Heart left ventricle (tissue), 16 donors: ENCODE measurements around the gene MRPS10. TPM values are rescaled to one million over a fixed set of nuclear protein-coding genes. Genes with fewer than 3 reads are reported as not detected.
A peak's percentile ranks its signal among the peaks of the same experiment; 100 is the strongest.
"Not testable (repeated sequence)": the region's sequence is repeated elsewhere in the genome, so short reads cannot be mapped to it uniquely, and the experiment has no call there.

Experiments
- ATAC-seq, 4 donors: fragments of 200-7000 bp; cut with Tn5 transposase; one replicate each; pipeline ENCODE4 v1.9.1; 2020 to 2022; ENCODE audit warnings: moderate library complexity in 4 of 4, mild to moderate bottlenecking in 3 of 4, moderate number of reproducible peaks in 1 of 4
- DNase-seq, 5 donors: peaks; one replicate each; pipeline ENCODE4 v3.0.0-alpha.2; 2020
- H3K27ac ChIP-seq, 12 donors: fragments of 200-600 bp; sonication (generic) in 4 of 12; one replicate each; pipeline versions ENCODE4 v1.5.0 to v1.8.0; 2016 to 2022; ENCODE audit warnings: mild to moderate bottlenecking in 2 of 12
- H3K27me3 ChIP-seq, 9 donors: fragments of 200-600 bp; sonication (generic) in 2 of 9; one replicate each; pipeline versions ENCODE4 v1.5.1 to v1.8.0; 2016 to 2022; ENCODE audit warnings: mild to moderate bottlenecking in 3 of 9
- H3K36me3 ChIP-seq, 9 donors: fragments of 200-600 bp; sonication (generic) in 2 of 9; one replicate each; pipeline versions ENCODE4 v1.5.0 to v1.8.0; 2018 to 2022; ENCODE audit warnings: mild to moderate bottlenecking in 2 of 9
- H3K4me1 ChIP-seq, 12 donors: fragments of 200-600 bp; sonication (generic) in 4 of 12; one replicate each; pipeline versions ENCODE4 v1.5.0 to v1.8.0; 2016 to 2022; ENCODE audit warnings: mild to moderate bottlenecking in 3 of 12
- H3K4me3 ChIP-seq, 12 donors: fragments of 200-600 bp; sonication (generic) in 4 of 12; one replicate each; pipeline versions ENCODE4 v1.5.0 to v1.8.0; 2017 to 2022; ENCODE audit warnings: mild to moderate bottlenecking in 9 of 12, moderate library complexity in 4 of 12
- H3K9me3 ChIP-seq, 12 donors: fragments of 200-600 bp; sonication (generic) in 4 of 12; one replicate each; pipeline versions ENCODE4 v1.5.0 to v1.8.0; 2016 to 2022; ENCODE audit warnings: mild to moderate bottlenecking in 1 of 12
- CTCF ChIP-seq, 12 donors: fragments of 200-600 bp; sonication (generic) in 4 of 12; IDR thresholded peaks; one replicate each; pipeline versions ENCODE4 v1.5.0 to v1.8.0; 2018 to 2022; ENCODE audit warnings: antibody characterized with exemption in 12 of 12, mild to moderate bottlenecking in 5 of 12
- POLR2A ChIP-seq, 2 donors: fragments of 450-650 bp; IDR thresholded peaks; one replicate each; pipeline ENCODE4 v1.6.1; 2017; ENCODE audit warnings: antibody characterized with exemption in 2 of 2, mild to moderate bottlenecking in 2 of 2, moderate library complexity in 2 of 2
- WGBS, 4 donors: extraction: QIAGEN DNeasy Blood & Tissue Kit in 2 of 4; methylation state at CpG; one replicate each; pipeline versions ENCODE4 v1.1.5 to v1.1.7; 2013 to 2018; 5-methylcytosine and 5-hydroxymethylcytosine counted together
- intact Hi-C, 10 donors: fragments of 100-400 bp; cut with DNase I; formaldehyde crosslinking; loops; one replicate each; pipeline versions ENCODE4 v1.11.1 to v1.14.2; 2022
- polyA plus RNA-seq, 2 donors: library from polyadenylated mRNA; stranded (reverse); fragments of 200-250 nt; gene quantifications; one replicate each; pipeline ENCODE4 v1.2.3, GENCODE V29; 2013
- total RNA-seq, 9 donors: library from RNA; depleted of rRNA in 2 of 9; stranded (reverse); fragments of >200 nt in 2 of 9; fragmentation: NEBNext Ultra II Directional in 3 of 9; extraction: Animal tissue kit (Norgen Biotek cat#: 25700) in 3 of 9; gene quantifications; one replicate each; pipeline versions ENCODE4 v1.1.0 to v1.2.4, GENCODE V29; 2016 to 2023
- donor health status: ischemic (EF 13 %, LVEDD 7.1; RV severe dilation, severe dysfunction).
- donor health status: healthy with polysubstance abuse.
- donor health status: DM: no; HTN: yes; CAD: no.
- donor health status: DM: no; HTN: no; CAD: no.
- donor health status: ischemic (EF 25% LVEDD 6.9; RV normal size, moderate dysfunction).
- donor health status: ischemic (EF 25% LVEDD 5.7; RV mildly dilated, moderate dysfunction).
- donor health status: healthy.
- donor health status: DM: yes; HTN: yes; CAD: no.
- donor health status: ischemic (EF 35%, LVEDD 5.7; RV mildly dilated, moderate dysfunction).
- donor health status: nonischemic (EF 11% LVEDD 7.7; RV severe dilation, severe dysfunction).
- donor health status: DM: yes; HTN: yes; CAD: no.
- donor health status: PGD.
- donor health status: ischemic (EF 29% LVEDD 5.4; RV normal size, mild dysfunction).
- donor health status: nonischemic (EF 23%, LVEDD 6.1; RV moderate dilation, normal function).

MRPS10 gene
- total and polyA plus RNA-seq, 11 donors = 36.9 to 73.5 (median 53.4) TPM

GRCh38 chr6:42171813-42172581 lies 45.7 kb downstream of the MRPS10 start:
- no peak overlapping the region for H3K4me3 ChIP-seq
- no peaks in the 10 kb centered on the region for H3K36me3 ChIP-seq
- H3K27me3 ChIP-seq = no peaks in the 10 kb centered on the region
- no peak overlapping the region for H3K27ac ChIP-seq
- DNase-seq = peak in 1 of 5 donors; percentile 12
- no peaks in the 10 kb centered on the region for H3K4me1 ChIP-seq
- ATAC-seq = no peak
- intact Hi-C loops = no loop called here
- TF ChIP-seq CTCF (IDR thresholded peaks at IDR 0.05) (no peak), POLR2A (IDR thresholded peaks at IDR 0.05) (no peak)
- no peaks in the 10 kb centered on the region for H3K9me3 ChIP-seq
- 92 to 96% (median 92%) methylated on average over 7 of the region's 7 CpGs for WGBS, 4 donors

- H3K27me3 ChIP-seq, H3K27ac ChIP-seq, H3K4me3 ChIP-seq, ATAC-seq, H3K9me3 ChIP-seq, H3K4me1 ChIP-seq, DNase-seq, H3K36me3 ChIP-seq: not testable (repeated sequence)
- intact Hi-C loops = loop anchor here in 2 of 10 donors (5.0 to 10.0 kb wide), 2 partner anchors 385 to 392 kb away; partner anchors contain the start of genes FRS3 (in 1 of the 2), PRICKLE4 (in 1 of the 2) and TOMM6 (in 1 of the 2)
- 49 to 95% (median 66%) methylated on average over 2 of the region's 2 CpGs for WGBS, 4 donors
Observed at GRCh38 chr6:42169780-42170179, 47.9 kb downstream of the MRPS10 start.

GRCh38 chr6:42168650-42169049 lies 49.0 kb downstream of the MRPS10 start:
- H3K27ac ChIP-seq = no peak overlapping the region
- H3K9me3 ChIP-seq = no peaks in the 10 kb centered on the region
- H3K4me3 ChIP-seq = no peak overlapping the region
- intact Hi-C loops = loop anchor here in 2 of 10 donors (5.0 to 10.0 kb wide), 2 partner anchors 384 to 391 kb away; partner anchors contain the start of genes FRS3 (in 1 of the 2), PRICKLE4 (in 1 of the 2) and TOMM6 (in 1 of the 2)
- no peaks in the 10 kb centered on the region for H3K36me3 ChIP-seq
- TF ChIP-seq CTCF (IDR thresholded peaks at IDR 0.05) = no peak
- TF ChIP-seq POLR2A (IDR thresholded peaks at IDR 0.05) = no peak
- peaks cover 0 to 4% (median 0%) of the 10 kb centered on the region in 12 donors for H3K4me1 ChIP-seq
- DNase-seq (peak in 1 of 5 donors; percentile 1), ATAC-seq (no peak)
- WGBS, 4 donors = 75 to 85% (median 80%) methylated on average over 6 of the region's 6 CpGs
- no peaks in the 10 kb centered on the region for H3K27me3 ChIP-seq

GRCh38 chr6:42166444-42167141 lies 51.1 kb downstream of the MRPS10 start:
- Histone ChIP-seq H3K4me1 (peaks cover 0 to 4% (median 0%) of the 10 kb centered on the region in 12 donors), H3K9me3 (no peaks in the 10 kb centered on the region), H3K27me3 (no peaks in the 10 kb centered on the region), H3K36me3 (no peaks in the 10 kb centered on the region), H3K27ac (no peak overlapping the region), H3K4me3 (no peak overlapping the region)
- DNase-seq (peak in 4 of 5 donors; percentile 41 to 60 (median 57)), ATAC-seq (peak in 3 of 4 donors; percentile 73 to 82 (median 74))
- intact Hi-C loops = loop anchor here in 9 of 10 donors (1.0 to 10.0 kb wide), 6 partner anchors 91 to 389 kb away; partner anchors contain the start of genes PRICKLE4 (in 2 of the 9), FRS3 (in 1 of the 9) and TOMM6 (in 1 of the 9)
- 11 to 17% (median 14%) methylated on average over 8 of the region's 8 CpGs for WGBS, 4 donors
- peak; percentile 88 to 95 (median 92) for TF ChIP-seq CTCF (IDR thresholded peaks at IDR 0.05)
- no peak for TF ChIP-seq POLR2A (IDR thresholded peaks at IDR 0.05)
